Lung (tissue), 12 donors: ENCODE data around the gene DHX34. TPM values are rescaled to one million over a fixed set of nuclear protein-coding genes. Genes with fewer than 3 reads are reported as not detected.
"Not testable (repeated sequence)": the region's sequence is repeated elsewhere in the genome, so short reads cannot be mapped to it uniquely, and the experiment has no call there.

Experiments
- ATAC-seq: fragments of 200-7000 bp; cut with Tn5 transposase; one replicate; pipeline ENCODE4 v1.9.1; 2020; ENCODE audit warnings: moderate number of reproducible peaks; ENCODE audit not compliant: insufficient read depth, low FRiP score
- DNase-seq, 3 donors: peaks; one replicate each; pipeline ENCODE4 v3.0.0-alpha.2; 2013 to 2017
- H3K27ac ChIP-seq, 2 donors: one replicate each; pipeline ENCODE4 v1.5.1; 2013; ENCODE audit warnings: mild to moderate bottlenecking in 2 of 2, moderate library complexity in 2 of 2, control low read depth in 1 of 2, inconsistent platforms in 1 of 2, low read depth in 1 of 2, low read length in 1 of 2
- H3K27me3 ChIP-seq, 3 donors: one replicate each; pipeline ENCODE4 v1.5.1; 2013; ENCODE audit warnings: low read length in 2 of 3; ENCODE audit not compliant: control insufficient read depth in 3 of 3, insufficient read depth in 3 of 3
- H3K36me3 ChIP-seq, 4 donors: one replicate each; pipeline ENCODE4 v1.5.1; 2013; ENCODE audit warnings: low read length in 4 of 4, mild to moderate bottlenecking in 1 of 4, moderate library complexity in 1 of 4; ENCODE audit not compliant: control insufficient read depth in 4 of 4, insufficient read depth in 4 of 4
- H3K4me1 ChIP-seq, 5 donors: one replicate each; pipeline ENCODE4 v1.5.1; 2013; ENCODE audit warnings: low read length in 5 of 5, mild to moderate bottlenecking in 2 of 5, moderate library complexity in 1 of 5; ENCODE audit not compliant: control insufficient read depth in 5 of 5, insufficient read depth in 5 of 5
- H3K4me3 ChIP-seq: one replicate; pipeline ENCODE4 v1.5.1; 2013; ENCODE audit warnings: mild to moderate bottlenecking, control low read depth, moderate library complexity
- H3K9ac ChIP-seq, 2 donors: one replicate each; pipeline ENCODE4 v1.5.1; 2013; ENCODE audit warnings: low read length in 2 of 2, control low read depth in 1 of 2; ENCODE audit not compliant: insufficient read depth in 1 of 2
- H3K9me3 ChIP-seq, 4 donors: one replicate each; pipeline ENCODE4 v1.5.1; 2013; ENCODE audit warnings: low read length in 3 of 4, mild to moderate bottlenecking in 1 of 4, moderate library complexity in 1 of 4; ENCODE audit not compliant: control insufficient read depth in 4 of 4, insufficient read depth in 3 of 4
- WGBS, 2 donors: extraction: QIAGEN DNeasy Blood & Tissue Kit; methylation state at CpG; one replicate each; pipeline ENCODE4 v1.1.7; 2013; 5-methylcytosine and 5-hydroxymethylcytosine counted together
- polyA plus RNA-seq, 2 donors: library from polyadenylated mRNA; stranded (reverse); fragments of 200-250 nt; gene quantifications; one replicate each; pipeline ENCODE4 v1.2.1, GENCODE V29; 2013
- total RNA-seq, 2 donors: library from RNA; depleted of rRNA in 1 of 2; stranded (reverse); fragments of >200 nt in 1 of 2; gene quantifications; one replicate each; pipeline ENCODE4 v1.2.1, GENCODE V29; 2014 to 2021
- TF ChIP-seq, protein P1 (sequence below): IDR thresholded peaks from 2 replicates; pipeline ENCODE4 v1.5.1; 2012; ENCODE audit warnings: mild to moderate bottlenecking; ENCODE audit errors: control extremely low read depth, extremely low read depth
- donor health status: control.
- donor health status: control.
- donor health status: Bipolar disorder and iron deficiency.
- donor health status: healthy.
- donor health status: DM: yes; HTN: yes; CAD: no.

DHX34 gene
- total and polyA plus RNA-seq, 4 donors: 13.5 to 24.2 (median 16.5) TPM

GRCh38 chr19:47363758-47364531 is 14.8 kb downstream of the DHX34 start:
- DNase-seq: no peak
- ATAC-seq: no peak
- Histone ChIP-seq H3K4me1 (no peaks in the 10 kb centered on the region), H3K4me3 (no peak overlapping the region), H3K9me3 (peaks cover 0 to 1% (median 0%) of the 10 kb centered on the region in 4 donors), H3K27ac (peak overlapping the region in 1 of 2 donors; percentile 60), H3K36me3 (peaks cover 8 to 44% (median 20%) of the 10 kb centered on the region in 4 donors), H3K27me3 (no peaks in the 10 kb centered on the region), H3K9ac (no peak overlapping the region)
- 68 to 84% methylated on average over 13 of the region's 13 CpGs for WGBS, 2 donors
- TF ChIP-seq, protein P1, sequence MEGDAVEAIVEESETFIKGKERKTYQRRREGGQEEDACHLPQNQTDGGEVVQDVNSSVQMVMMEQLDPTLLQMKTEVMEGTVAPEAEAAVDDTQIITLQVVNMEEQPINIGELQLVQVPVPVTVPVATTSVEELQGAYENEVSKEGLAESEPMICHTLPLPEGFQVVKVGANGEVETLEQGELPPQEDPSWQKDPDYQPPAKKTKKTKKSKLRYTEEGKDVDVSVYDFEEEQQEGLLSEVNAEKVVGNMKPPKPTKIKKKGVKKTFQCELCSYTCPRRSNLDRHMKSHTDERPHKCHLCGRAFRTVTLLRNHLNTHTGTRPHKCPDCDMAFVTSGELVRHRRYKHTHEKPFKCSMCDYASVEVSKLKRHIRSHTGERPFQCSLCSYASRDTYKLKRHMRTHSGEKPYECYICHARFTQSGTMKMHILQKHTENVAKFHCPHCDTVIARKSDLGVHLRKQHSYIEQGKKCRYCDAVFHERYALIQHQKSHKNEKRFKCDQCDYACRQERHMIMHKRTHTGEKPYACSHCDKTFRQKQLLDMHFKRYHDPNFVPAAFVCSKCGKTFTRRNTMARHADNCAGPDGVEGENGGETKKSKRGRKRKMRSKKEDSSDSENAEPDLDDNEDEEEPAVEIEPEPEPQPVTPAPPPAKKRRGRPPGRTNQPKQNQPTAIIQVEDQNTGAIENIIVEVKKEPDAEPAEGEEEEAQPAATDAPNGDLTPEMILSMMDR: no peak

GRCh38 chr19:47365455-47365854 is 16.3 kb downstream of the DHX34 start:
- H3K36me3 ChIP-seq: peaks cover 10 to 45% (median 14%) of the 10 kb centered on the region in 4 donors
- not testable (repeated sequence) for H3K27ac ChIP-seq, DNase-seq, H3K4me1 ChIP-seq, H3K4me3 ChIP-seq, H3K9ac ChIP-seq, H3K9me3 ChIP-seq, ATAC-seq, H3K27me3 ChIP-seq
- 84 to 96% methylated on average over 10 of the region's 10 CpGs for WGBS, 2 donors

GRCh38 chr19:47370045-47370611 is 21.0 kb downstream of the DHX34 start:
- ATAC-seq (peak; percentile 44), DNase-seq (peak; percentile 48 to 57 (median 56))
- Histone ChIP-seq H3K27me3 (no peaks in the 10 kb centered on the region), H3K9me3 (no peaks in the 10 kb centered on the region), H3K4me1 (no peaks in the 10 kb centered on the region), H3K27ac (peak overlapping the region in 1 of 2 donors; percentile 58), H3K36me3 (peaks cover 9 to 44% (median 21%) of the 10 kb centered on the region in 4 donors), H3K4me3 (no peak overlapping the region), H3K9ac (no peak overlapping the region)
- WGBS, 2 donors: 33 to 68% methylated on average over 10 of the region's 10 CpGs
- TF ChIP-seq, protein P1: no peak

- Histone ChIP-seq H3K36me3 (peaks cover 14 to 53% (median 28%) of the 10 kb centered on the region in 4 donors), H3K27ac (no peak overlapping the region), H3K9ac (no peak overlapping the region), H3K4me1 (no peaks in the 10 kb centered on the region), H3K4me3 (no peak overlapping the region), H3K27me3 (no peaks in the 10 kb centered on the region), H3K9me3 (no peaks in the 10 kb centered on the region)
- DNase-seq (no peak), ATAC-seq (no peak)
- TF ChIP-seq, protein P1: no peak
- WGBS, 2 donors: 82 to 89% methylated on average over 9 of the region's 9 CpGs
These were observed 22.1 kb downstream of the DHX34 start for GRCh38 chr19:47371261-47371660.
